ENCODE results near the gene RIC3. TPM values are rescaled to one million over a fixed set of nuclear protein-coding genes. Genes with fewer than 3 reads are reported as not detected.
A peak's percentile ranks its signal among the peaks of the same experiment; 100 is the strongest.

Gene RIC3
- total and polyA plus RNA-seq, 2 of the 8 experiments (the other 6 are each of a cell fraction or from before 2014, with no cell fraction given) = 6.4 to 15.5 TPM

DNA sequence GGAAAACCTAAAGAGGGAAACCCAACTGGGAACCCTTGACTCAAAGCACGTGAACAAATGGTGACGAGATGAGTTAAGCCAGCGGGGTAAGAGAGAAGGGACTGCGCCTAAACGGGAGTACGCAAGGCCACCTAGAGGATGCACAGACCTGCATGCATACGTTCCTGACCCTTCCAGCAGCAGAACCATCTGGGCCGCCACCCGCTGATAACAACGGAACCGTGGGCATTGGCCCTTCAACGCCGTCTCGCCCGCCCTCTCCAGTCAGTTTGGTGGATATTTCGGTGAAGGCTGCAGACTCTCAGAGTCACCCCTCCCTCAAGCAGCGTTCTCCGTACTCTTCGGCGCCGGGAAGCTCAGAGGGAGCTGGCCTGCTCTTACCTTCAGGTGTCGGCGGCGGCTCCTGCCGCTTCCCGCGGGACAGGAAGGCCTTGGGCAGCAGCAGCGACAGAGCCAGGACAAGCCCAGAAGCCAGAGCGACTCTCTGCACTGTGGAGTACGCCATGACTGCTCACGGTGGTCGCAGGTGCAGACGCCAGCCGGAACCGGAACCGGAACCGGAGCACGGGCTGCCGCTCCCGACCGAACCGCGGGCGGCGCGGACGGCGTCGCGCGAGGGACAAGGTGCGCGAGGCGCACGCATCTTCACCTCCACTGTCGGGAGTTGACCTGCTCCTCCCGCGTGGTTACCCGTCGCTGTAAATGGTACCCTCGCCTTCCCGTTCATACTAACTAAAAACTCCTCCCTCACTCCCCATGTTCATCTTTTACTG lies at the start of gene RIC3 (continued):
- TF ChIP-seq, protein P1, sequence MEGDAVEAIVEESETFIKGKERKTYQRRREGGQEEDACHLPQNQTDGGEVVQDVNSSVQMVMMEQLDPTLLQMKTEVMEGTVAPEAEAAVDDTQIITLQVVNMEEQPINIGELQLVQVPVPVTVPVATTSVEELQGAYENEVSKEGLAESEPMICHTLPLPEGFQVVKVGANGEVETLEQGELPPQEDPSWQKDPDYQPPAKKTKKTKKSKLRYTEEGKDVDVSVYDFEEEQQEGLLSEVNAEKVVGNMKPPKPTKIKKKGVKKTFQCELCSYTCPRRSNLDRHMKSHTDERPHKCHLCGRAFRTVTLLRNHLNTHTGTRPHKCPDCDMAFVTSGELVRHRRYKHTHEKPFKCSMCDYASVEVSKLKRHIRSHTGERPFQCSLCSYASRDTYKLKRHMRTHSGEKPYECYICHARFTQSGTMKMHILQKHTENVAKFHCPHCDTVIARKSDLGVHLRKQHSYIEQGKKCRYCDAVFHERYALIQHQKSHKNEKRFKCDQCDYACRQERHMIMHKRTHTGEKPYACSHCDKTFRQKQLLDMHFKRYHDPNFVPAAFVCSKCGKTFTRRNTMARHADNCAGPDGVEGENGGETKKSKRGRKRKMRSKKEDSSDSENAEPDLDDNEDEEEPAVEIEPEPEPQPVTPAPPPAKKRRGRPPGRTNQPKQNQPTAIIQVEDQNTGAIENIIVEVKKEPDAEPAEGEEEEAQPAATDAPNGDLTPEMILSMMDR (IDR thresholded peaks at IDR 0.05; ENCODE audit: control extremely low read depth in 1 of 3, insufficient read depth in 1 of 3, low read depth in 1 of 3, low read length in 3 of 3) = peak in 2 of 3 experiments; percentile 49 to 56; a peak in 2 of 4 replicates
- TF ChIP-seq FOSL1 (IDR thresholded peaks at IDR 0.05; ENCODE audit: insufficient read depth, low read depth, low read length) (no peak), HDAC6 (IDR thresholded peaks at IDR 0.05; ENCODE audit: low read depth, low read length) (no peak), SIN3A (conservative IDR thresholded peaks at IDR 0.05 in 1 of 2, IDR thresholded peaks at IDR 0.05 in 1 of 2; ENCODE audit: low read depth in 1 of 2, low read length in 2 of 2) (peak in 1 of 2 experiments; percentile 20; a peak in 2 of 4 replicates), POLR2AphosphoS5 (IDR thresholded peaks at IDR 0.05; ENCODE audit: low read depth, low read length) (peak; percentile 78; the same call in 1 of the 2 replicates), SP2 (IDR thresholded peaks at IDR 0.05; ENCODE audit: low read length) (no peak), KDM4A (IDR thresholded peaks at IDR 0.05; ENCODE audit: low read depth, low read length, severe bottlenecking) (peak; percentile 99), POLR2A (IDR thresholded peaks at IDR 0.05; ENCODE audit: control extremely low read depth in 1 of 2, low read depth in 2 of 2, low read length in 2 of 2) (peak in 1 of 2 experiments; percentile 86; a peak in 2 of 3 replicates), CREB1 (IDR thresholded peaks at IDR 0.05) (peak; percentile 62; the same call in 1 of the 2 replicates), CEBPB (IDR thresholded peaks at IDR 0.05; ENCODE audit: low read depth, low read length) (no peak), KDM5A (IDR thresholded peaks at IDR 0.05; ENCODE audit: low read length) (no peak; the same call in 1 of the 2 replicates), EZH2 (IDR thresholded peaks at IDR 0.05; ENCODE audit: low read depth, low read length, severe bottlenecking) (no peak), CBX8 (IDR thresholded peaks at IDR 0.05; ENCODE audit: borderline replicate concordance, low read depth, low read length) (no peak), KDM1A (IDR thresholded peaks at IDR 0.05; ENCODE audit: borderline replicate concordance, low read length) (no peak), ASH2L (IDR thresholded peaks at IDR 0.05; ENCODE audit: low read length) (peak; percentile 95), EP300 (IDR thresholded peaks at IDR 0.05; ENCODE audit: borderline replicate concordance in 1 of 2, low read depth in 2 of 2, low read length in 2 of 2) (no peak), BACH1 (IDR thresholded peaks at IDR 0.05; ENCODE audit: low read length) (0 out of 2 replicates have a peak, but pooled peaks have one; percentile 20), EGR1 (IDR thresholded peaks at IDR 0.05; ENCODE audit: borderline replicate concordance, low read depth, low read length) (no peak), SUZ12 (IDR thresholded peaks at IDR 0.05; ENCODE audit: low read length) (no peak)
- TF ChIP-seq, protein P2, sequence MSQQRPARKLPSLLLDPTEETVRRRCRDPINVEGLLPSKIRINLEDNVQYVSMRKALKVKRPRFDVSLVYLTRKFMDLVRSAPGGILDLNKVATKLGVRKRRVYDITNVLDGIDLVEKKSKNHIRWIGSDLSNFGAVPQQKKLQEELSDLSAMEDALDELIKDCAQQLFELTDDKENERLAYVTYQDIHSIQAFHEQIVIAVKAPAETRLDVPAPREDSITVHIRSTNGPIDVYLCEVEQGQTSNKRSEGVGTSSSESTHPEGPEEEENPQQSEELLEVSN (IDR thresholded peaks at IDR 0.05) = peak; percentile 86
- TF ChIP-seq, protein P3, sequence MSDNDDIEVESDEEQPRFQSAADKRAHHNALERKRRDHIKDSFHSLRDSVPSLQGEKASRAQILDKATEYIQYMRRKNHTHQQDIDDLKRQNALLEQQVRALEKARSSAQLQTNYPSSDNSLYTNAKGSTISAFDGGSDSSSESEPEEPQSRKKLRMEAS (IDR thresholded peaks at IDR 0.05) = peak; percentile 87
